Mesothelial cell of epicardium (in vitro differentiated cells): ENCODE data around the gene TTLL1. TPM values are rescaled to one million over a fixed set of nuclear protein-coding genes. Genes with fewer than 3 reads are reported as not detected.

Experiments
- DNase-seq, 2 experiments: peaks; one replicate each; pipeline ENCODE4 v3.0.0; 2021; ENCODE audit warnings: low spot score in 2 of 2; ENCODE audit not compliant: unreplicated experiment in 2 of 2
- H3K27ac Mint-ChIP-seq: 2 replicates; pipeline ENCODE4 v1.8.0; 2021; ENCODE audit warnings: mixed read lengths
- H3K27me3 Mint-ChIP-seq: 2 replicates; pipeline ENCODE4 v1.8.0; 2021; ENCODE audit warnings: low read depth, mixed read lengths
- H3K36me3 Mint-ChIP-seq: 2 replicates; pipeline ENCODE4 v1.8.0; 2021; ENCODE audit warnings: mixed read lengths
- H3K4me1 Mint-ChIP-seq: 2 replicates; pipeline ENCODE4 v1.8.0; 2021; ENCODE audit warnings: mixed read lengths
- H3K4me3 Mint-ChIP-seq: 2 replicates; pipeline ENCODE4 v1.8.0; 2021; ENCODE audit warnings: mild to moderate bottlenecking, moderate library complexity, mixed read lengths
- H3K9me3 Mint-ChIP-seq: 2 replicates; pipeline ENCODE4 v1.8.0; 2021; ENCODE audit warnings: mixed read lengths
- total RNA-seq: library from RNA; stranded (reverse); gene quantifications from 3 replicates; pipeline ENCODE4 v1.2.1, GENCODE V29; 2021
- TF ChIP-seq, protein P1 (sequence below): fragments of 200-600 bp; sonication (generic); IDR thresholded peaks from one replicate; pipeline ENCODE4 v1.5.0; 2021; ENCODE audit warnings: antibody characterized with exemption; ENCODE audit not compliant: unreplicated experiment

Gene TTLL1
- total RNA-seq, 1 donor from 2014 or later: 18.0 TPM

GRCh38 chr22:42993651-42994275, 95.4 kb downstream of the TTLL1 start:
- DNase-seq: no peak
- no peak overlapping the region for H3K4me3 Mint-ChIP-seq
- H3K9me3 Mint-ChIP-seq: peaks cover 7% of the 10 kb centered on the region
- TF ChIP-seq, protein P1, sequence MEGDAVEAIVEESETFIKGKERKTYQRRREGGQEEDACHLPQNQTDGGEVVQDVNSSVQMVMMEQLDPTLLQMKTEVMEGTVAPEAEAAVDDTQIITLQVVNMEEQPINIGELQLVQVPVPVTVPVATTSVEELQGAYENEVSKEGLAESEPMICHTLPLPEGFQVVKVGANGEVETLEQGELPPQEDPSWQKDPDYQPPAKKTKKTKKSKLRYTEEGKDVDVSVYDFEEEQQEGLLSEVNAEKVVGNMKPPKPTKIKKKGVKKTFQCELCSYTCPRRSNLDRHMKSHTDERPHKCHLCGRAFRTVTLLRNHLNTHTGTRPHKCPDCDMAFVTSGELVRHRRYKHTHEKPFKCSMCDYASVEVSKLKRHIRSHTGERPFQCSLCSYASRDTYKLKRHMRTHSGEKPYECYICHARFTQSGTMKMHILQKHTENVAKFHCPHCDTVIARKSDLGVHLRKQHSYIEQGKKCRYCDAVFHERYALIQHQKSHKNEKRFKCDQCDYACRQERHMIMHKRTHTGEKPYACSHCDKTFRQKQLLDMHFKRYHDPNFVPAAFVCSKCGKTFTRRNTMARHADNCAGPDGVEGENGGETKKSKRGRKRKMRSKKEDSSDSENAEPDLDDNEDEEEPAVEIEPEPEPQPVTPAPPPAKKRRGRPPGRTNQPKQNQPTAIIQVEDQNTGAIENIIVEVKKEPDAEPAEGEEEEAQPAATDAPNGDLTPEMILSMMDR: no peak
- H3K36me3 Mint-ChIP-seq: peaks cover 6% of the 10 kb centered on the region
- no peaks in the 10 kb centered on the region for H3K27me3 Mint-ChIP-seq
- peak overlapping the region; percentile 94 for H3K27ac Mint-ChIP-seq
- H3K4me1 Mint-ChIP-seq: peaks cover 40% of the 10 kb centered on the region

GRCh38 chr22:42992886-42993479, 96.2 kb downstream of the TTLL1 start:
- H3K27ac Mint-ChIP-seq: no peak overlapping the region

DNA sequence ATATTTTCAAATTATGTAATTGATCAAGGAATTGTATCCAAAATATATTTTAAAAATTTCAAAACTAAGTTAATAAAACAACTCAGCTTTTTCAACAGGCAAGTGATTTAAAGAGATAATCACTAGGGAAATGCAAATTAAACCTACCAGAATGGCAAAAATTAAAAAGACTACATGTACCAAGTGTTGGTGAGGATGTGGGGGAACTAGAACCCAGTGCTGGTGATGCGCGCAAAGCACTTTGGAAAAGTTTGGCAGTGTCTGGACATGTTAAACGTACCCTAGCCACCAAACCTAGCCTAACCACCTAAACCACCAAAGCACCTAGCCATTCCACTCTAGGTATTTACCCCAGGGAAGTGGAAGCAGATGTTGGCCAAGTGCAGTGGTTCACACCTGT, 97.1 kb downstream of the TTLL1 start:
- Mint-ChIP-seq H3K4me1 (peaks cover 47% of the 10 kb centered on the region), H3K9me3 (no peaks in the 10 kb centered on the region), H3K36me3 (peaks cover 3% of the 10 kb centered on the region), H3K4me3 (no peak overlapping the region), H3K27ac (no peak overlapping the region), H3K27me3 (no peaks in the 10 kb centered on the region)
- no peak for DNase-seq
- TF ChIP-seq, protein P1: no peak

More at GRCh38 chr22:42992886-42993479, 96.2 kb downstream of the TTLL1 start:
- peaks cover 48% of the 10 kb centered on the region for H3K4me1 Mint-ChIP-seq
- no peak for DNase-seq
- H3K27me3 Mint-ChIP-seq: no peaks in the 10 kb centered on the region
- no peaks in the 10 kb centered on the region for H3K9me3 Mint-ChIP-seq
- TF ChIP-seq, protein P1: no peak
- H3K4me3 Mint-ChIP-seq: no peak overlapping the region
- H3K36me3 Mint-ChIP-seq: peaks cover 3% of the 10 kb centered on the region

- no peaks in the 10 kb centered on the region for H3K27me3 Mint-ChIP-seq
- H3K27ac Mint-ChIP-seq: peak overlapping the region; percentile 83
- H3K9me3 Mint-ChIP-seq: no peaks in the 10 kb centered on the region
- H3K36me3 Mint-ChIP-seq: peaks cover 3% of the 10 kb centered on the region
- peaks cover 52% of the 10 kb centered on the region for H3K4me1 Mint-ChIP-seq
- TF ChIP-seq, protein P1: no peak
- H3K4me3 Mint-ChIP-seq: no peak overlapping the region
- no peak for DNase-seq
These were observed 98.1 kb downstream of the TTLL1 start for GRCh38 chr22:42991010-42991651.

- DNase-seq: no peak
- Mint-ChIP-seq H3K36me3 (peaks cover 3% of the 10 kb centered on the region), H3K9me3 (no peaks in the 10 kb centered on the region), H3K27me3 (no peaks in the 10 kb centered on the region), H3K27ac (peak overlapping the region; percentile 83), H3K4me3 (no peak overlapping the region), H3K4me1 (peaks cover 55% of the 10 kb centered on the region)
- TF ChIP-seq, protein P1: no peak
These were observed 98.9 kb downstream of the TTLL1 start for GRCh38 chr22:42990131-42990838.

Other genes with a start within 250 kb of the TTLL1 start
- gene ARFGAP3, start 232.1 kb downstream of the TTLL1 start, total RNA-seq: 33.4 to 38.3 TPM (median 36.2 TPM) in 3 replicates
- 54.5 to 58.7 TPM (median 56.6 TPM) in 3 replicates for gene PACSIN2, start 74.2 kb downstream of the TTLL1 start, total RNA-seq
- gene BIK, start 21.4 kb upstream of the TTLL1 start, total RNA-seq: 8.0 to 9.9 TPM (median 9.3 TPM) in 3 replicates
- gene MCAT, start 54.0 kb upstream of the TTLL1 start, total RNA-seq: 17.4 to 18.1 TPM (median 17.6 TPM) in 3 replicates
- gene TSPO, start 62.2 kb upstream of the TTLL1 start, total RNA-seq: 43.2 to 44.9 TPM (median 44.5 TPM) in 3 replicates
- 41.3 to 43.5 TPM (median 42.7 TPM) in 3 replicates for gene TTLL12, start 97.7 kb upstream of the TTLL1 start, total RNA-seq